Hindlimb muscle (tissue), 1 donor: ENCODE measurements around the gene STAM. TPM values are rescaled to one million over a fixed set of nuclear protein-coding genes. Genes with fewer than 3 reads are reported as not detected.

Experiments used
- DNase-seq: peaks from one replicate; pipeline ENCODE4 v3.0.0-alpha.2; 2013
- polyA plus RNA-seq: library from polyadenylated mRNA; unstranded; fragments of 120-200 nt; gene quantifications from one replicate; pipeline ENCODE4 v1.2.1, GENCODE V29; 2013; ENCODE audit not compliant: insufficient read length

The STAM gene
- polyA plus RNA-seq, 1 donor, result 24.2 TPM

- DNase-seq, result no peak
These were observed 4.5 kb downstream of the STAM start for GRCh38 chr10:17648243-17649035.

- DNase-seq, result no peak
These were observed 5.1 kb downstream of the STAM start for GRCh38 chr10:17649052-17649451.

- DNase-seq, result no peak
These were observed 5.9 kb downstream of the STAM start for GRCh38 chr10:17649836-17650235.

- DNase-seq, result no peak
These were observed 6.5 kb downstream of the STAM start for GRCh38 chr10:17650416-17650815.

- no peak for DNase-seq
These were observed 7.9 kb downstream of the STAM start for GRCh38 chr10:17651896-17652295.

- DNase-seq, result no peak
These were observed 8.6 kb downstream of the STAM start for GRCh38 chr10:17652585-17652984.

- no peak for DNase-seq
These were observed 11.1 kb downstream of the STAM start for GRCh38 chr10:17655009-17655408.

- no peak for DNase-seq
These were observed 11.7 kb downstream of the STAM start for GRCh38 chr10:17655567-17656146.

- no peak for DNase-seq
These were observed 13.2 kb downstream of the STAM start for GRCh38 chr10:17657103-17657500.

- no peak for DNase-seq
These were observed 15.4 kb downstream of the STAM start for GRCh38 chr10:17659365-17659764.

- no peak for DNase-seq
These were observed 17.0 kb downstream of the STAM start for GRCh38 chr10:17660921-17661320.

GRCh38 chr10:17661510-17661909 is 17.6 kb downstream of the STAM start:
- no peak for DNase-seq

- no peak for DNase-seq
These were observed 18.5 kb downstream of the STAM start for GRCh38 chr10:17662193-17663138.

GRCh38 chr10:17663450-17663849 is 19.5 kb downstream of the STAM start:
- no peak for DNase-seq

GRCh38 chr10:17665747-17666146 is 21.8 kb downstream of the STAM start:
- DNase-seq, result no peak

GRCh38 chr10:17668435-17669184 is 24.7 kb downstream of the STAM start:
- no peak for DNase-seq

- DNase-seq, result no peak
These were observed 25.4 kb downstream of the STAM start for GRCh38 chr10:17669185-17669872.

GRCh38 chr10:17671307-17671706 is 27.4 kb downstream of the STAM start:
- DNase-seq, result no peak

GRCh38 chr10:17673471-17674061 is 29.6 kb downstream of the STAM start:
- DNase-seq, result no peak

GRCh38 chr10:17674566-17674965 is 30.6 kb downstream of the STAM start:
- DNase-seq, result no peak

GRCh38 chr10:17675638-17676037 is 31.7 kb downstream of the STAM start:
- DNase-seq, result no peak
